Natural killer cell treated with Interleukin-12 subunit alpha and Interleukin-12 subunit beta and Interleukin-15 and Interleukin-18, amount 100 ng/mL, for 72 hours (primary cell): ENCODE data around the gene DENND1A. TPM values are rescaled to one million over a fixed set of nuclear protein-coding genes. Genes with fewer than 3 reads are reported as not detected.
"Not testable (repeated sequence)": the region's sequence is repeated elsewhere in the genome, so short reads cannot be mapped to it uniquely, and the experiment has no call there.

Experiments used
- ATAC-seq, 2 donors: fragments of 150-1000 bp; cut with Tn5 transposase in 1 of 2; sonication (Bioruptor Pico), chemical (Tn5 transposase) in 1 of 2; 2 replicates each; pipeline ENCODE4 v1.10.0; 2021
- DNase-seq: peaks from one replicate; pipeline ENCODE4 v3.0.0; 2022; ENCODE audit warnings: low spot score
- H3K27ac Mint-ChIP-seq, 2 donors: 1 replicate in 1 of 2; 2 replicates in 1 of 2; pipeline ENCODE4 v1.8.0; 2022; ENCODE audit warnings: mixed read lengths in 2 of 2, mild to moderate bottlenecking in 1 of 2, moderate library complexity in 1 of 2
- H3K27me3 Mint-ChIP-seq, 2 donors: 1 replicate in 1 of 2; 2 replicates in 1 of 2; pipeline ENCODE4 v1.8.0; 2022; ENCODE audit warnings: mixed read lengths in 2 of 2
- H3K36me3 Mint-ChIP-seq: one replicate; pipeline ENCODE4 v1.8.0; 2022; ENCODE audit warnings: mixed read lengths
- H3K4me1 Mint-ChIP-seq, 2 donors: 1 replicate in 1 of 2; 2 replicates in 1 of 2; pipeline ENCODE4 v1.8.0; 2022; ENCODE audit warnings: low read depth in 2 of 2, mixed read lengths in 2 of 2, mild to moderate bottlenecking in 1 of 2
- H3K4me3 Mint-ChIP-seq: one replicate; pipeline ENCODE4 v1.8.0; 2022; ENCODE audit warnings: mixed read lengths
- H3K9me3 Mint-ChIP-seq: 2 replicates; pipeline ENCODE4 v1.8.0; 2022; ENCODE audit warnings: mixed read lengths
- total RNA-seq, 2 donors: library from RNA; stranded (reverse); gene quantifications; one replicate each; pipeline ENCODE4 v1.2.3, GENCODE V29; 2022

DENND1A gene
- total RNA-seq, 2 donors from 2014 or later = 24.6 to 28.8 TPM

DNA sequence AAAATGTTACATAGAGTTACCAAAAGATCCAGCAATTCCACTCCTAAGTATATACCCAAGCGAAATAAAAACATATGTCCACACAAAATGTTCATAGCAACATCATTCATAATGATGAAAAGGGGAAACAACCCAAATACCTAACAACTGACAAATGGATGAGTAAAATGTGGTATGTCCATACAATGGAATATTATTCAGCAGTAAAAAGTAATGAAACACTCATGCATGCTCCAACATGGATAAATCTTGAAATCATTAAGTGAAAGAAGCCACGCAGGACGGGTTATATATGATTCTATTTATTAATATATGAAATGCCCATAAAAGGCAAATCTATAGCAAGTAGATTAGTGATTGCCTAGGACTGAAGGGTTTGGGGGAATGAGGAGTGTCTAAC, 6.0 kb downstream of the DENND1A start:
- Mint-ChIP-seq H3K27ac (no peak overlapping the region), H3K4me3 (no peak overlapping the region)

DNA sequence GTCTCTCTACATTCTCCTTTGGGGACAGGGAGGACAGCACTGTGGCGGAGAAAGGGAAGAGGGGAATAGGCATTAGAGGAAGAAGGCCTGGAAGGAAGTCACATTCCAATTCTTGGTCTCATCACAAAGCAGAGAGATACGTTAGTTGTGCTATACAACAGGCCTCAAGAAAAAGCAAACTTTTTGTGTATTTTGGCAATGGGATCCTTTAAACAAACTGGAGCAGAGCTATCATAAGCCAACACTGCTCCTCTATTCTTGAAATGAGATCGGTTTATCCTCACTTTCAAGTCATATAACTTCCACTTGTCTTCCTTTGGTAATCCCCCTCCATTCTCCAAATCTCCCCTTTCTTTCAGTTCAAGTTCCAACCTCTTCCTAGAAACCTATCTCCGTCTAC, 6.5 kb downstream of the DENND1A start:
- Mint-ChIP-seq H3K9me3 (no peaks in the 10 kb centered on the region), H3K36me3 (peaks cover 4% of the 10 kb centered on the region), H3K27ac (no peak overlapping the region), H3K4me1 (peaks cover 31 to 36% of the 10 kb centered on the region in 2 donors), H3K27me3 (no peaks in the 10 kb centered on the region), H3K4me3 (no peak overlapping the region)
- ATAC-seq (no peak), DNase-seq (no peak)

More for the DNA sequence above, 6.0 kb downstream of the DENND1A start:
- no peak for DNase-seq
- Mint-ChIP-seq H3K27me3 (no peaks in the 10 kb centered on the region), H3K36me3 (peaks cover 4% of the 10 kb centered on the region), H3K4me1 (peaks cover 36 to 38% of the 10 kb centered on the region in 2 donors), H3K9me3 (no peaks in the 10 kb centered on the region)
- no peak for ATAC-seq

DNA sequence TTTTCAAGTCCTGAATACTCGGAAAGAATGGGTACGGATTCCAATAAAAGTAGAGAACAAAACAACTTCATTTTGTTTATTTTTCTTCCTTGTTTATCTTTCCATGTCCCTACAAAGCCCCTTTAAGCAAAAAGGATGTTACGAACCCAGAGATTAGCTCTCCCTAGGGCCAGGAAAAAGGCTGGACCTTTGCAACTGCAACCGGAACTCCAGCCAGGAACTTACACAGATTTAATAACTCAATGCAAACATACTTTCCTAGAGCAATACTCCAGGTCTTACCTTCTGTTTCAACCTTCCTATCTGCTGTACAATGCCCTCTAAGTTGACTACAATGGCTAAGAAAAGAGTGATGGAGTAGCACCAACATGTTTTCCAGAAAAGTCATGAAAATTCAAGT, 7.0 kb downstream of the DENND1A start:
- no peaks in the 10 kb centered on the region for H3K27me3 Mint-ChIP-seq
- DNase-seq (no peak), ATAC-seq (no peak)
- H3K4me1 Mint-ChIP-seq = peaks cover 26 to 31% of the 10 kb centered on the region in 2 donors
- no peaks in the 10 kb centered on the region for H3K9me3 Mint-ChIP-seq
- no peak overlapping the region for H3K4me3 Mint-ChIP-seq
- peaks cover 4% of the 10 kb centered on the region for H3K36me3 Mint-ChIP-seq
- no peak overlapping the region for H3K27ac Mint-ChIP-seq

DNA sequence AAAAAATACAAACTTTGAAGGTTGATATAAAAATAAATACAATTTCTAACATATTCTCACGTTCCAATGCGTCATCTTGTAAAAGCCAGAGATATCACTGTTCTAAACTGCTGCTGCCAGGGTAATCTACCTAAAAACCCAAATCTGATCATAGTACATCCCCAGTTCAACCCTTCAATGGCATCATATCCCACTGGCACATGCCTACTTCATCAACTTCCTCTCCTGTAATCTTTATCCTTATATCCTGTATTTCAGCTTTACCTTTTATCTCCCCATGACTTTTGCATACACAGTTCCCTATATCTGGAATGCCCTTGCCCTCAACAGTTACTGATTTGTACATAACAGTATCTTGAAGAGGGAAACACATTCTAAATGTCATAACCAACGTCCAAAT, 7.5 kb downstream of the DENND1A start:
- Mint-ChIP-seq H3K4me3 (no peak overlapping the region), H3K27ac (no peak overlapping the region), H3K4me1 (peaks cover 22 to 26% of the 10 kb centered on the region in 2 donors), H3K36me3 (peaks cover 4% of the 10 kb centered on the region), H3K27me3 (no peaks in the 10 kb centered on the region), H3K9me3 (no peaks in the 10 kb centered on the region)
- DNase-seq (no peak), ATAC-seq (no peak)

DNA sequence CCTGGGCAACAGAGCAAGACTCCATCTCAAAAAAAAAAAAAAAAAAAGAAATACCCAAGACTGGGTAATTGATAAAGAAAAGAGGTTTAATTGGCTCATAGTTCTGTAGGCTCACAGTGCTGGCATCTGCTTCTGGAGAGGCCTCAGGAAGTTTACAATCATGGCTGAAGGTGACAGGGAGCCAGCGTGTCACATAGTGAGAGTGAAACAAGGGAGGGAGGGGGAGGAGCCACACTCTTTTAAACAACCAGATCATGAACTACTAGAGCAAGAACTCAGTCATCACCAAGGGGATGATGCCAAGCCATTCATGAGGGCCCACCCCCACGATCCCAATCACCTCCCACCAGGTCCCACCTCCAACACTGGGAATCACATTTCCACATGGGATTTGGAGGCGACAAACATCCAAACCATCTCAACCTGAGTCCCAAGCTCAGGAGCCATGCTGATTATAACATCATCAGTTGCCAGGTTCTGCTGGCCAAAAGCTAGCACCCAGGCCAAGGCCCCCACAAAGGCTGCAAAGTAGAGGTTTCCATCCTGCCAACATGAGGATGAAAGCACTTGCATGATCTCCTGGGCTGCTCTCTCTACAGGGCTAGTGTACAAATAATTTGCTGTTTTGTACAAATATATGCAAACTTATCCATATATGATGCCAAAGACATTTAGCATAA, 15.3 kb downstream of the DENND1A start:
- ATAC-seq (peak; percentile 41 to 62), DNase-seq (no peak)
- Mint-ChIP-seq H3K36me3 (no peaks in the 10 kb centered on the region), H3K4me1 (peaks cover 0 to 8% of the 10 kb centered on the region in 2 donors), H3K4me3 (no peak overlapping the region), H3K9me3 (no peaks in the 10 kb centered on the region), H3K27me3 (no peaks in the 10 kb centered on the region), H3K27ac (no peak overlapping the region)

DNA sequence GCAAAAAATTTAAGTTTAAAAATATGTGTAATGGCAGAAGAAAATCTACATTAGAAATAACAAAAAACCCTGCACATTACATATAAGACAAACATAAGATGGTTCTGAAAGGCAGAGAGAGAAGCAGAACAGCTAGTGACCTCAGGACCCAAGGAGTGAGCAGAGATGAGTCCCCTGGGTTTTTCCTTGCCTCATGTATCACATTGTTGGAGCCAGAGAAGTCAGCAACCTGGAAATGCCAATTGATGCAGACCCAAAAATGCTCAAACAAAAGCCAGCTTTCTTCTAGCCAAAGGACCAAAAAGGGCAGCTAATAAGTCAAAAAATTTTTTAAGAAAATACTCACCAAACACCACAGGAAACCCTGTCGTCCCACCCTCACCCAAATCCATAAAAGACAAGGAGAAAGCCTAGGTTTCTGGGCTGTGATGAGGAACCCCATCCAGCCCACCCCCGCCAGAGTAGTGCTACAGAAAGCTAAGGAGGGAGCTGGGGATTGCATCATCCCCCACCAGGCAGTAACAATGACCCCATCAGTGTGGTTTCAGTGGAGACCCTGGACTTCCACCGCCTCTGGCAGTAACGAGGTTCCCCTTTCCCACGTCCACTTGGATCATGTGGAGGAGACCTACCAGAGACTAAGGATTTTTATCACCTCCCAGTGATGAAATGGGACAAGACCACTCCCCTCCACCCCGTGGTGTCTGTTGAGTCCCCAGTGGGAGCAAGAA, 17.6 kb downstream of the DENND1A start:
- Mint-ChIP-seq H3K4me3 (no peak overlapping the region), H3K9me3 (no peaks in the 10 kb centered on the region), H3K4me1 (peaks cover 0 to 6% of the 10 kb centered on the region in 2 donors), H3K27ac (no peak overlapping the region), H3K36me3 (no peaks in the 10 kb centered on the region), H3K27me3 (no peaks in the 10 kb centered on the region)
- no peak for ATAC-seq
- no peak for DNase-seq

DNA sequence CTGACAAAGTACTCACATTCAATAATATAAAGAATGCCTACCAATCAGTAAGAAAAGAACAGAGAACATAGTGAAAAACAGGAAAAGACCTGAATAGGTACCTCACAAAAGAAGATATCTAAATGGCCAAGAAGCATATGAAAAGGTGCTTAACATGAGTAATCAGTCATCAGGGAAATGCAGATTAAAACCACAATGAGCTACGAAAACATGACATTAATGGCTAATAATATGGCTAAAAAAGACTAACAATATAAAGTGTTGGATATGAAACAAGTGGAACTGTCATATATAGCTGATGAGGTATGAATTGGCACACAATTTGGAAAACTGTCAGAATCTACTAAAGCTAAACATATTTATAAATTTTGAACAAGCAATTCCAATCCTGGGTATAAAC, 18.9 kb downstream of the DENND1A start:
- Mint-ChIP-seq H3K27me3 (no peaks in the 10 kb centered on the region), H3K36me3 (no peaks in the 10 kb centered on the region), H3K9me3 (no peaks in the 10 kb centered on the region), H3K4me1 (peaks cover 0 to 6% of the 10 kb centered on the region in 2 donors), H3K4me3 (no peak overlapping the region), H3K27ac (no peak overlapping the region)
- no peak for DNase-seq
- no peak for ATAC-seq

DNA sequence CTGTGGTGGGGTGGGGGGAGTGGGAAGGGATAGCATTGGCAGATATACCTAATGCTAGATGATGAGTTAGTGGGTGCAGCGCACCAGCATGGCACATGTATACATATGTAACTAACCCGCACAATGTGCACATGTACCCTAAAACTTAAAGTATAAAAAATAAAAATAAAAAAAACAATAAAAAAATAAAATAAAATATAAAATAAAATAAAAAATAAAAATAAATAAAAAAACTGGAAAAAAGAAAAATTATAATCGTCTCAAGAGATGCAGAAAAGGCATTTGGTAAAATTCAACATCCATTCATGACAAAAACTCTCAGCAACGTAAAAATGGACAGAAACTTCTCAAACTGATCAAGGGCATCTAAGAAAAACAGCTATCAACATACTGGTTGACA, 20.7 kb downstream of the DENND1A start:
- not testable (repeated sequence) for H3K27me3 Mint-ChIP-seq, H3K4me1 Mint-ChIP-seq, ATAC-seq, DNase-seq, H3K4me3 Mint-ChIP-seq, H3K27ac Mint-ChIP-seq, H3K9me3 Mint-ChIP-seq, H3K36me3 Mint-ChIP-seq

DNA sequence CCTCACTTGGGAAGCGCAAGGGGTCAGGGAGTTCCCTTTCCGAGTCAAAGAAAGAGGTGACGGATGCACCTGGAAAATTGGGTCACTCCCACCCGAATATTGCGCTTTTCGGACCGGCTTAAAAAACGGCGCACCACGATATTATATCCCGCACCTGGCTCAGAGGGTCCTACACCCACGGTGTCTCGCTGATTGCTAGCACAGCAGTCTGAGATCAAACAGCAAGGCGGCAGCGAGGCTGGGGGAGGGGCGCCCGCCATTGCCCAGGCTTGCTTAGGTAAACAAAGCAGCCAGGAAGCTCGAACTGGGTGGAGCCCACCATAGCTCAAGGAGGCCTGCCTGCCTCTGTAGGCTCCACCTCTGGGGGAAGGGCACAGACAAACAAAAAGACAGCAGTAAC, 26.4 kb downstream of the DENND1A start:
- not testable (repeated sequence) for H3K27ac Mint-ChIP-seq, ATAC-seq, H3K36me3 Mint-ChIP-seq, DNase-seq, H3K9me3 Mint-ChIP-seq, H3K27me3 Mint-ChIP-seq, H3K4me3 Mint-ChIP-seq
- H3K4me1 Mint-ChIP-seq = peaks cover 4 to 12% of the 10 kb centered on the region in 2 donors

DNA sequence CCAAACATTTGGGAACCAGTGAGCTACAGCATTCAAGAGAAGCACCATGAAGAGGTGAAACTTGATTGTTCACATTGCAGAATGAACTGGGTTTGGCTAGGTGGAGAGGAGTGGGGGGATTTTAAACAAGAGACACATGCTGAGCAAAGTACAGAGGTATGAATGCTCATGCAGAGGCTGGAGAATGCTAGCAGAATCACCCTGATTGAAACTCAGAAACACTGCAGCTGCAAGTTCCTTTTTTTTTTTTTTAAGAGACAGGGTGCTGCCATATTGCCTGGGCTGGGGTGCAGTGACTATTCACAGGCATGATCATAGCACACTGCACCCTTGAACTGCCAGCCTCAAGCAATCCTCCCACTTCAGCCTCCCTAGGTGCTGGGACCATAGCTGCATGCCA, 35.1 kb downstream of the DENND1A start:
- Mint-ChIP-seq H3K36me3 (no peaks in the 10 kb centered on the region), H3K4me3 (no peak overlapping the region), H3K27me3 (no peaks in the 10 kb centered on the region), H3K9me3 (no peaks in the 10 kb centered on the region), H3K27ac (no peak overlapping the region), H3K4me1 (peaks cover 17 to 19% of the 10 kb centered on the region in 2 donors)
- ATAC-seq (no peak), DNase-seq (no peak)

DNA sequence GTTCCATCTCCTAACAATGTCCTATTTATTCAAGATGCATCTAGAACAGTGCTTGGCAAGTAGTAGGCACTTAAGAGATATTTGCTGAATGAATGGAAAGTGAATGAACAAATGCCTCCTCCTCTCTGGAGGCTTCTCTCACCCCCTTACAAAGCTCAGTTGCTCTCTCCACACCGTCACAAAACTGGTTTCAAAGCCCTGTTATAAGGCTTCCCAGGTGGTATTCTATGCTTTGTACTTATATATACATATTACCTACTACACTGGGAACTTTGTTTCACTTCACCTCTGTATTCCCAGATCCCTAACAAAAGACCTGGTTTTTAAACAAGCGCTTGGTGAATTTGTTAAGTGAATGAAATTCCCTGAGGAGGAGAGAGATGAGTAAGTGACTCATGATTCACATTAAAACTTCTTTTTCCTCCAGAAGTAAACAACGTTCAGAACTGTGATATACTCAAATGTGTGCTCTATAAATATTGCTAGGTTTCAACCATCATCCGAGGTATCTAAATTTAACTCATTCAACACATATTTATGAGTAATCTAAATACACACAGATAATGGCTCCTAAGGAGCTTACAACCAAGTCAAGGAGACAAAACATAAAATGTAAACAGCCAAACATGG, 36.0 kb downstream of the DENND1A start:
- peaks cover 14 to 17% of the 10 kb centered on the region in 2 donors for H3K4me1 Mint-ChIP-seq
- H3K27me3 Mint-ChIP-seq = no peaks in the 10 kb centered on the region
- H3K4me3 Mint-ChIP-seq = no peak overlapping the region
- no peak for ATAC-seq
- H3K36me3 Mint-ChIP-seq = no peaks in the 10 kb centered on the region
- H3K27ac Mint-ChIP-seq = no peak overlapping the region
- no peaks in the 10 kb centered on the region for H3K9me3 Mint-ChIP-seq
- DNase-seq = no peak

DNA sequence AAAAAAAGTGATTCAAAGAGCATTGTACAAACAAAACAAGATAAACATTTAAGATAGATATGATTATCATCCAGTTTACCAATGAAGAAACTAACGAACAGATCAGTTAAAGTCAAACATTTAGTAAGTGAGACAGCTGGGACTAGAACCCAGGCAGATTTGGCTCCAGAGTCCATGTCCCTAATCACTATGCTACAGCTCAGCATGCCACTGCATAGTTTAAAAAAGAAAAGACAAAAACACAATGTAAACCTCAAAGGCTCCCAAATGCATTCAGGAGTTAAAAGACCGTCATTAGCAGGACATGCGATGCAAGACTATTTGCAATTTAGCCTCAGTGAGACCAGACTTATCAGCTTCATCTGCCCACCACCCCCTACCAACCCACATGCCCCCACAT, 36.8 kb downstream of the DENND1A start:
- no peak for ATAC-seq
- Mint-ChIP-seq H3K27me3 (no peaks in the 10 kb centered on the region), H3K36me3 (no peaks in the 10 kb centered on the region), H3K27ac (no peak overlapping the region), H3K4me3 (no peak overlapping the region), H3K9me3 (no peaks in the 10 kb centered on the region), H3K4me1 (peaks cover 10 to 13% of the 10 kb centered on the region in 2 donors)
- no peak for DNase-seq

DNA sequence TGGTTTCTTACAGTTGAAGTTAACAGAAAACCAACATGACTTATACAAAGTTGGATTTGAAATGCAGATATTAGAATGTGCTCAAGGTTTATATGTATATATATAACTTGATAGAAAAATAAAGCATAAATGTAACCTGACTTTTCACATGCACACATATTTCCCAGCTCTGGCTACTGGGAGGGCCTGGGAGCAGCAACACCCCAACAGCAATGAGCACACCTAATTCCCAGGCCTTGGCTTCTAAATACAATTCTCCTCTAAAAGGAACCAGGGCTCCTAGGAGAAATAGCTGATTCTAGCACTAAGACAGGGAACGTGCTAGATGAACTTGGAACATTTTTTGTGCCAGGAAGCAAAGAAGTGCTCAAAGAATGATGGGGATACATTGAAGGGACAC, 42.1 kb downstream of the DENND1A start:
- Mint-ChIP-seq H3K4me3 (no peak overlapping the region), H3K27ac (no peak overlapping the region), H3K27me3 (no peaks in the 10 kb centered on the region), H3K36me3 (peaks cover 4% of the 10 kb centered on the region), H3K9me3 (no peaks in the 10 kb centered on the region), H3K4me1 (peaks cover 9 to 13% of the 10 kb centered on the region in 2 donors)
- DNase-seq (no peak), ATAC-seq (no peak)

DNA sequence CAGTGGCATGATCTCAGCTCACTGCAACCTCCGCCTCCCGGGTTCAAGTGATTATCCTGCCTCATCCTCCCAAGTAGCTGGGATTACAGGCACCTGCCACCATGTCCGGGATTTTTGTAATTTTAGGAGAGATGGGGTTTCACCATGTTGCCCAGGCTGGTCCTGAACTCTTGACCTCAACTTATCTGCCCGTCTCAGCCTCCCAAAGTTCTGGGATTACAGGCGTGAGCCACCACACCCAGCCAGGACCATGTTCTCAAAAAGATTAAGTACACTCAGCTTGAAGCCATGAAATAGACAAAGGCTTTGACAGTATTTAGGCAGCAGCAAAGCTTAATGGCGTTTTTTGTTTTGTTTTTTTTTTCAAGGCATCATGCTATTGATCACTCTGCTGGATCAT, 44.1 kb downstream of the DENND1A start:
- H3K27me3 Mint-ChIP-seq, H3K27ac Mint-ChIP-seq, DNase-seq, H3K36me3 Mint-ChIP-seq, ATAC-seq, H3K9me3 Mint-ChIP-seq, H3K4me3 Mint-ChIP-seq: not testable (repeated sequence)
- H3K4me1 Mint-ChIP-seq = peaks cover 16 to 23% of the 10 kb centered on the region in 2 donors
